ENCODE measurements around the gene NEMP1. TPM values are rescaled to one million over a fixed set of nuclear protein-coding genes. Genes with fewer than 3 reads are reported as not detected.

The NEMP1 gene
- total and polyA plus RNA-seq, 2 of the 8 experiments (the other 6 are each of a cell fraction or from before 2014, with no cell fraction given): 30.1 to 43.2 TPM

- 82% methylated on average over 6 of the region's 6 CpGs; no CpG with 5 or more reads in 1 of the 2 experiments for WGBS, 2 experiments (ENCODE audit: extremely low coverage in 1 of 2, insufficient coverage in 1 of 2, insufficient read length in 1 of 2, insufficient replicate concordance in 2 of 2, low coverage in 1 of 2, low lambda C conversion rate in 2 of 2, missing lambda C conversion rate in 1 of 2)
- no peak for FAIRE-seq
- no peak overlapping the region for H3K4me3 ChIP-seq (ENCODE audit: extremely low read depth in 1 of 4, insufficient read depth in 2 of 4, low read depth in 3 of 4, low read length in 4 of 4)
These were observed 34.1 kb downstream of the NEMP1 start for GRCh38 chr12:57044468-57044867.

More at GRCh38 chr12:57044468-57044867, 34.1 kb downstream of the NEMP1 start:
- Histone ChIP-seq H2BK120ac (replicated peaks; ENCODE audit: low read depth, low read length) (no peak overlapping the region), H2AFZ (ENCODE audit: low read length) (no peak overlapping the region), H3K9me3 (ENCODE audit: insufficient read depth in 2 of 2, low read depth in 1 of 2, low read length in 1 of 2) (no peaks in the 10 kb centered on the region), H3K79me1 (ENCODE audit: low read depth, low read length) (no peaks in the 10 kb centered on the region), H2BK5ac (ENCODE audit: low read depth, low read length) (no peak overlapping the region), H3K9ac (replicated peaks in 1 of 4; ENCODE audit: extremely low read depth in 1 of 4, low read depth in 3 of 4, low read length in 3 of 4) (no peak overlapping the region), H2AK5ac (ENCODE audit: low read depth, low read length) (no peak overlapping the region), H2BK15ac (ENCODE audit: low read length) (no peak overlapping the region), H3K18ac (ENCODE audit: extremely low read depth, low read length) (no peak overlapping the region), H3K79me2 (ENCODE audit: control insufficient read depth in 1 of 2, insufficient read depth in 2 of 2, low read length in 2 of 2) (no peaks in the 10 kb centered on the region), H4K5ac (ENCODE audit: insufficient read length, low read depth, low read length) (no peak overlapping the region), H3K27me3 (replicated peaks in 1 of 4; ENCODE audit: control insufficient read depth in 3 of 4, extremely low read depth in 1 of 4, insufficient read depth in 3 of 4, low read length in 3 of 4) (no peaks in the 10 kb centered on the region), H2BK20ac (ENCODE audit: low read length) (no peak overlapping the region), H3K23me2 (ENCODE audit: low read depth, low read length) (no peaks in the 10 kb centered on the region), H3K4me1 (replicated peaks in 1 of 4; ENCODE audit: control insufficient read depth in 3 of 4, insufficient read depth in 4 of 4, low read length in 3 of 4) (no peaks in the 10 kb centered on the region), H4K91ac (replicated peaks; ENCODE audit: insufficient read length, low read length) (no peak overlapping the region), H4K8ac (ENCODE audit: extremely low read depth, insufficient read depth, low read length) (no peak overlapping the region), H3K4me2 (ENCODE audit: insufficient read depth in 1 of 2, low read depth in 2 of 2, low read length in 2 of 2) (no peak overlapping the region), H3K4ac (replicated peaks; ENCODE audit: insufficient read length, low read depth, low read length) (no peak overlapping the region), H3K36me3 (ENCODE audit: control insufficient read depth in 2 of 4, insufficient read depth in 4 of 4, low read length in 3 of 4) (no peaks in the 10 kb centered on the region), H4K20me1 (replicated peaks in 1 of 2; ENCODE audit: control insufficient read depth in 1 of 2, insufficient read depth in 2 of 2, low read length in 2 of 2) (no peaks in the 10 kb centered on the region), H3K27ac (ENCODE audit: low read depth, low read length) (no peak overlapping the region), H3K56ac (replicated peaks; ENCODE audit: insufficient read length, low read depth, low read length) (no peak overlapping the region), H3K23ac (ENCODE audit: insufficient read length) (no peak overlapping the region), H2BK12ac (ENCODE audit: low read depth, low read length) (no peak overlapping the region), H3K14ac (ENCODE audit: insufficient read length) (no peak overlapping the region)
- no peak for DNase-seq (ENCODE audit: low read depth in 1 of 2, low spot score in 2 of 2)
- ChIA-PET CTCF (ENCODE audit: partially characterized antibody) (interaction anchor here (0.6 to 4.8 kb wide), 12 partner anchors 9 to 264 kb away, joined by 3 to 25 read pairs (median 6); partner anchors contain the start of gene STAT6), POLR2A (ENCODE audit: partially characterized antibody) (interaction anchor here (1.0 to 1.3 kb wide), 3 partner anchors 8 to 32 kb away, joined by 3 to 4 read pairs (median 4); no protein-coding TSS in a partner anchor)
- no peak for TF ChIP-seq SAP30 (IDR thresholded peaks at IDR 0.05; ENCODE audit: insufficient read depth, insufficient replicate concordance, low read length)
- no peak for TF ChIP-seq SP4 (IDR thresholded peaks at IDR 0.05; ENCODE audit: low read length)
- no peak for TF ChIP-seq BRCA1 (IDR thresholded peaks at IDR 0.05; ENCODE audit: low read depth, low read length)
- no peak for TF ChIP-seq RNF2 (IDR thresholded peaks at IDR 0.05; ENCODE audit: borderline replicate concordance, low read depth, low read length, missing control alignments, poor library complexity, severe bottlenecking)
- TF ChIP-seq FOSL1 (IDR thresholded peaks at IDR 0.05; ENCODE audit: insufficient read depth, low read depth, low read length): no peak
- no peak for TF ChIP-seq SIN3A (conservative IDR thresholded peaks at IDR 0.05 in 1 of 2, IDR thresholded peaks at IDR 0.05 in 1 of 2; ENCODE audit: low read depth in 1 of 2, low read length in 2 of 2)
- TF ChIP-seq MAFK (IDR thresholded peaks at IDR 0.05; ENCODE audit: low read depth, low read length): no peak
- TF ChIP-seq EZH2 (IDR thresholded peaks at IDR 0.05; ENCODE audit: low read depth, low read length, severe bottlenecking): no peak
- TF ChIP-seq SUZ12 (IDR thresholded peaks at IDR 0.05; ENCODE audit: low read length): no peak
- no peak for TF ChIP-seq MAX (IDR thresholded peaks at IDR 0.05)
